OCI-M1 (cell line): ENCODE results near the gene CASZ1.

ENCODE experiments used
- DNase-seq: peaks from one replicate; lab custom pipeline; 2025; lab: John Stamatoyannopoulos, UW

The CASZ1 gene

GRCh38 chr1:10706376-10706913, 90.0 kb downstream of the CASZ1 start:
- no peak for DNase-seq

GRCh38 chr1:10705953-10706352, 90.5 kb downstream of the CASZ1 start:
- no peak for DNase-seq

- no peak for DNase-seq
Observed at GRCh38 chr1:10704368-10704882, 92.0 kb downstream of the CASZ1 start.

GRCh38 chr1:10703702-10704101, 92.7 kb downstream of the CASZ1 start:
- DNase-seq, result peak; percentile 8

- no peak for DNase-seq
Observed at GRCh38 chr1:10701145-10701544, 95.3 kb downstream of the CASZ1 start.

GRCh38 chr1:10699470-10699835, 97.0 kb downstream of the CASZ1 start:
- DNase-seq, result no peak

GRCh38 chr1:10698726-10699469, 97.5 kb downstream of the CASZ1 start:
- no peak for DNase-seq

GRCh38 chr1:10697621-10698160, 98.8 kb downstream of the CASZ1 start:
- no peak for DNase-seq

GRCh38 chr1:10696977-10697376, 99.5 kb downstream of the CASZ1 start:
- DNase-seq, result no peak

GRCh38 chr1:10694633-10695627, 101.5 kb downstream of the CASZ1 start:
- peak; percentile 79 for DNase-seq

- peak; percentile 66 for DNase-seq
Observed at GRCh38 chr1:10694274-10694632, 102.2 kb downstream of the CASZ1 start.

GRCh38 chr1:10693497-10694273, 102.8 kb downstream of the CASZ1 start:
- DNase-seq, result peak; percentile 68

- no peak for DNase-seq
Observed at GRCh38 chr1:10693152-10693496, 103.3 kb downstream of the CASZ1 start.

GRCh38 chr1:10692401-10693021, 103.9 kb downstream of the CASZ1 start:
- DNase-seq, result peak; percentile 69

- peak; percentile 39 for DNase-seq
Observed at GRCh38 chr1:10691740-10692125, 104.7 kb downstream of the CASZ1 start.

- DNase-seq, result no peak
Observed at GRCh38 chr1:10691075-10691739, 105.2 kb downstream of the CASZ1 start.

- DNase-seq, result no peak
Observed at GRCh38 chr1:10690484-10690883, 106.0 kb downstream of the CASZ1 start.

- DNase-seq, result no peak
Observed at GRCh38 chr1:10688409-10688786, 108.0 kb downstream of the CASZ1 start.

- no peak for DNase-seq
Observed at GRCh38 chr1:10687782-10688408, 108.6 kb downstream of the CASZ1 start.

- DNase-seq, result no peak
Observed at GRCh38 chr1:10687251-10687651, 109.2 kb downstream of the CASZ1 start.
